GM12865 (cell line): ENCODE data around the gene TSR3.

Experiments
- DNase-seq: peaks from one replicate; pipeline ENCODE4 v3.0.0; 2010; ENCODE audit warnings: low read depth
- H3K4me3 ChIP-seq: 2 replicates; pipeline ENCODE4 v1.5.1; 2011; ENCODE audit warnings: mild to moderate bottlenecking, low read depth, low read length, control low read depth
- TF ChIP-seq, protein P1 (sequence below): IDR thresholded peaks from 2 replicates; pipeline ENCODE4 v1.5.1; 2011; ENCODE audit warnings: low read length, control low read depth, low read depth, inconsistent platforms; ENCODE audit not compliant: insufficient read depth; ENCODE audit errors: missing control alignments

TSR3 gene

DNA sequence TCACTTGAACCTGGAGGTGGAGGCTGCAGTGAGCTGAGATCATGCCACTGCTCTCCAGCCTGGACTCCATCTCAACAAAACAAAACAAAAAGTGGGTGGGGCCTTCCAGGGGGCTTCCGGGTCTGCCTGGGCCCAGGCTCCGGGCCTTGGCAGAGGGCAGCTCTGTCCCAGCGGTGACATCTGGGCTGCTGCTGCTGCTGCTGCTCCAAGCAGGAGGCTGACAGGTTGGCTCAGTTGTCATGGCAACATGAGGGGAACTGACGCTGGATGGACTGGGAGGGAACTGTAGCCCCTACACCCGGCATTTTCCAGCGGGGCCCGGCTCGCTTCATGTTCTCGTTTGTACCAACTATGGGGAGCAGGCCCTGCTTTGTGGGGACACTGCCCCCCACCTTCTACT, 14.2 kb downstream of the TSR3 start:
- TF ChIP-seq, protein P1, sequence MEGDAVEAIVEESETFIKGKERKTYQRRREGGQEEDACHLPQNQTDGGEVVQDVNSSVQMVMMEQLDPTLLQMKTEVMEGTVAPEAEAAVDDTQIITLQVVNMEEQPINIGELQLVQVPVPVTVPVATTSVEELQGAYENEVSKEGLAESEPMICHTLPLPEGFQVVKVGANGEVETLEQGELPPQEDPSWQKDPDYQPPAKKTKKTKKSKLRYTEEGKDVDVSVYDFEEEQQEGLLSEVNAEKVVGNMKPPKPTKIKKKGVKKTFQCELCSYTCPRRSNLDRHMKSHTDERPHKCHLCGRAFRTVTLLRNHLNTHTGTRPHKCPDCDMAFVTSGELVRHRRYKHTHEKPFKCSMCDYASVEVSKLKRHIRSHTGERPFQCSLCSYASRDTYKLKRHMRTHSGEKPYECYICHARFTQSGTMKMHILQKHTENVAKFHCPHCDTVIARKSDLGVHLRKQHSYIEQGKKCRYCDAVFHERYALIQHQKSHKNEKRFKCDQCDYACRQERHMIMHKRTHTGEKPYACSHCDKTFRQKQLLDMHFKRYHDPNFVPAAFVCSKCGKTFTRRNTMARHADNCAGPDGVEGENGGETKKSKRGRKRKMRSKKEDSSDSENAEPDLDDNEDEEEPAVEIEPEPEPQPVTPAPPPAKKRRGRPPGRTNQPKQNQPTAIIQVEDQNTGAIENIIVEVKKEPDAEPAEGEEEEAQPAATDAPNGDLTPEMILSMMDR: no peak
- DNase-seq: no peak
- H3K4me3 ChIP-seq: no peak overlapping the region

DNA sequence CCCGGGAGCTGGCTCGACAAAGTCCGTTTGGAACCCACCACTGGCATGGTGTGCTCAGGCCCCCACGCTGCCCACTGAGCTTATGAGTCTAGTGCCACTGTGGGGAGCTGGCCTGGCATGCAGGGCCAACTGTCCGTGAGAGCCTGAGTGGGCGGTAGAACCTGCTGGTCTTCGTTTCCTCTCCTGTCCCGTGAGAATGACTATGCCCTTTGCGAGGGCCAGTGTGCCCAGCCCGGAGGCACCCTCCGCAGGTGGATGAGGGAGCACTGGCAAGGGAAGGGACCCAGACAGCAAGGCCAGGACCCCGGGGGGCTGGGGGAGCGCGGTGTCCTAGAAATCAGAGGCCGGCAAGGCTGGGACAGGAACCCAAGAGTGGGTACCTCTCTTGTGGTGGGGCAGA, 15.1 kb downstream of the TSR3 start:
- TF ChIP-seq, protein P1: no peak
- H3K4me3 ChIP-seq: no peak overlapping the region
- no peak for DNase-seq

DNA sequence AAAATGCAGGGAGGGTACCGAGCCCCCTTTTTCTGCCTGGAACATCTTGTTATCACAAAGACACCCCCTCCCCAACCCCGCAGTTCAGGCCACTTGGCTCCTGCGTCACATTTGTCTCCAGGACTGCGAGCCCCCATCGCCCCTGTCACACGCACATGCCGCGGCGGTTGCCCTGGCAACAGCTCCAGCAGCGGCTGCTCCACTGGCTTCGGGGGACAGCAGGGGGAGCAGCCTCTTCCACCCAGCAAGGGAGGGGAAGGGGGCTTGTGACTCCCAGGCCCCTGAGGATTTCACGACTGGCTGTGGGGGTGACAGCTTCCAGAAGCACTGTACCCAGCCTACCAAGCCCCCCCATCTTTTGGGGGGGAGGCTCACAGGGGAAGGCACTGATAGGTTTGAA, 15.7 kb downstream of the TSR3 start:
- H3K4me3 ChIP-seq: no peak overlapping the region
- no peak for DNase-seq
- TF ChIP-seq, protein P1: no peak

DNA sequence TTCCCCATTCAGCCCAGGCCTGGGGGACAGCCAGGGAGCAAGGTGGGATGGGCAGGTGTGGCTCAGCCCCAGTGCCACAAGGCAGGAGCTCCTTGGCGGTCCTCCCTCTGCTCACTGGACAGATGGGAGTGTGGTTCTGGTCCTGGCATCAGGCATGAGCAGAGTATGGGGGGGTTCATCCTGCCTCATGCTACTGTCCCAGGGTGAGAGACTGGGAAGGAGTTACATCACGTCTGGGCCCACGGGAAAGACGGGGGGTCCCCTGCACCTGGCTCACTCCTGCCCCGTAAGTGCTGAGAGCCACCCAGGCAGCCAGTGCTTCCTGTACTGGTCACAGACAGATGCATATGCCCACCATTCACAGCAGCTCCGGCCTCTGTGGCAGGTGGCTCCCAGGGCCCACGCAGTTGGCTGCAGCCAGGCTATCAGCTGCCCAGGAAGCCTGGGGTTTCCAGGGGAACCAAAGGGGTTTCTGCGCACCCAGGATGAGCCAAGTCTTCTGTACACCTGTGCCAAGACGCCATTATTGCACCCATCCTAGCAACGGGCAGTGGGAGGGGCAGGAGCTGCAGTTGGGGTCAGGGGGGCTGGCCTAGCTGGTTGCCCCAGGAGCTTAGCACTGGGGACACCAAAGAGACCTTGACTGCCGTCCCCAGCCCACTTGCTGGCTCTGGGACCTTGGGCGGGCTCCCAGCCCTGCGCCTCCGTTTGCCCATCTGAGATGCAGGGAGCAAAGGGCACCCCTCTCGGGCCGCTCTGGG, 16.3 kb downstream of the TSR3 start:
- TF ChIP-seq, protein P1: no peak
- no peak overlapping the region for H3K4me3 ChIP-seq
- DNase-seq: no peak

DNA sequence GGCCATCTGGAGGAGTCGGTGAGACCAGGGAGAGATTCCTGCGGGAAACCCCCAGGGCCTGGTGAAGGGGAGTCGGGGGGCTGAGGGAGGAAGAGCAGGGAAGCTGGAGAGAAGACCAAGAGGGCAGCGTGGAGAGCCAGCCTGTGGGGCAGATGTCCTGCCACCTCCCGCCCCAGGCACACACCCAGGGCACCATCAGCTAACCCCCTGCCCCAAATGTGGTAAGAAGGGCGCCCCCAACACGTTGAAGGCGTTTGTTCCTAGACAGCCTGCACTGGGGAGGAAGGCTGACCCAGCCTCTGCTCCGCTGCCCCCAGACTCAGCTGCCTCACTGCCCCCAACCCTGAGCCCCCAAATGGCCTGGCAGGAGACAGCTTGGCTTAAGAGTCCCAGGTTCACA, 16.9 kb downstream of the TSR3 start:
- H3K4me3 ChIP-seq: no peak overlapping the region
- TF ChIP-seq, protein P1: no peak
- DNase-seq: no peak

DNA sequence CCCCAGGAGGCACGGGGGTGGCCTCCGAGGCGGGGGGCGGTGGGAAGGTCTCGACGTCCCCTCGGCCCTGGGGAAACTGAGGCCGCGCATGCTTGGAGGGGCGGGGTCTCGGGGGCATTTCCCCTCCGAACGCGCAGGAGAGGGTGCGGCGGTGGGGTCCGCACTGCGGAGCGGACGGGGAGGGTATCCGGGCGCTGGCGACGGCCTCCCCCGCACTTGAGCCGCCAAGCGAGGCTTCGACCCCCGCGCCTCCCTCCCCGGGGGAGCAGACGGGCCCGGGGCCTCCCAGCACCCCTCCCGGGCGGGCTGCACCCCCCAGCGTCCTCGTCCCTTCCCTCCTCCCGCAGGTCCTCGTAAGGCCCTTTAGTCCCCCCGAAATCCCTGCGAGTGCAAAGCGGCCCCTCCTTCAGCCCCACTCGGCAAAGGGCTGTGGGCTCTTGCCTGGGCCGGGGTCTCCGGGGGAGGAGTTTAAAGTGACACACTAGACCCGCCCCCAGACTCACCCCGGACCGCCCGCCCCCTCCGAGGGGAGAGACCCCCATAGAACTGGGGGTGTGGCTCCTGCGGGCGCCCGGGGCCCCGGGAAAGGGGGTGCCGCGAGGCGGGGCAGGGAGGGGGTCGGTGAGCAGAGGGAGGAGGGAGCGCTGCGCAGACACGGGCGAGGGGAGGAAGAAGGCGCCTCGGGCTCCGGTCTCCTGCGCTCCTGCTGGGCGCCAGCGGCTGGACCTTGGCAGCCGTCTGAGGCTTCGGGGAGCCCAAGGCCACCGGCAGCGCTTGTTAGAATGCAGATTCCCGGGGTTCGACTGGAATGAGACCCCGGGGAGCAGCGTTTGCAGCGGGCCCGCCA, 17.6 kb downstream of the TSR3 start:
- TF ChIP-seq, protein P1: no peak
- H3K4me3 ChIP-seq: no peak overlapping the region; the same call in 1 of the 2 replicates
- no peak for DNase-seq
